GM12872 (cell line): ENCODE data around the gene WDFY4.

ENCODE experiments used
- TF ChIP-seq, protein P1 (sequence below): IDR thresholded peaks from 3 replicates; pipeline ENCODE4 v1.5.1; 2011; ENCODE audit warnings: low read depth, mild to moderate bottlenecking, low read length, moderate library complexity; ENCODE audit not compliant: insufficient read depth

The WDFY4 gene

DNA sequence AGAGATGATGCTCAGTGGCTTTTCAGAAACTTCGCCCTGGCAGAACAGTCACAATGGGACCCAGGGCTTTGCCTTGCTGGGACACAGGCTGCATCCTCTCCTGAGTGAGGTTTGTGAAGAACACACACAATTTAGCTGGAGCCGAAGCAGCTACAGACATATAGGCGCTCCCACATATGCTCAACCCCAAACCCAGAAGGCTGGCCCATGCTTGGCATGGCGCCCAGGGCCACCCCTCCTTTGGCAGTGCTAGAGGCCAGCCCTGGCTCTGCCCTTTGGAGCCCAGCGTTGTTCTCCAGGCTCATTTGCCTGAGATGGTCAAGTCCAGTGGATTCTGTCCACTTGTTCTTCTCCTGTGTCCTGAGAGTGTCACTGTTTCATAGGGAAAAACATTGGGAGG is 94.4 kb downstream of the WDFY4 start:
- TF ChIP-seq, protein P1, sequence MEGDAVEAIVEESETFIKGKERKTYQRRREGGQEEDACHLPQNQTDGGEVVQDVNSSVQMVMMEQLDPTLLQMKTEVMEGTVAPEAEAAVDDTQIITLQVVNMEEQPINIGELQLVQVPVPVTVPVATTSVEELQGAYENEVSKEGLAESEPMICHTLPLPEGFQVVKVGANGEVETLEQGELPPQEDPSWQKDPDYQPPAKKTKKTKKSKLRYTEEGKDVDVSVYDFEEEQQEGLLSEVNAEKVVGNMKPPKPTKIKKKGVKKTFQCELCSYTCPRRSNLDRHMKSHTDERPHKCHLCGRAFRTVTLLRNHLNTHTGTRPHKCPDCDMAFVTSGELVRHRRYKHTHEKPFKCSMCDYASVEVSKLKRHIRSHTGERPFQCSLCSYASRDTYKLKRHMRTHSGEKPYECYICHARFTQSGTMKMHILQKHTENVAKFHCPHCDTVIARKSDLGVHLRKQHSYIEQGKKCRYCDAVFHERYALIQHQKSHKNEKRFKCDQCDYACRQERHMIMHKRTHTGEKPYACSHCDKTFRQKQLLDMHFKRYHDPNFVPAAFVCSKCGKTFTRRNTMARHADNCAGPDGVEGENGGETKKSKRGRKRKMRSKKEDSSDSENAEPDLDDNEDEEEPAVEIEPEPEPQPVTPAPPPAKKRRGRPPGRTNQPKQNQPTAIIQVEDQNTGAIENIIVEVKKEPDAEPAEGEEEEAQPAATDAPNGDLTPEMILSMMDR = no peak

- TF ChIP-seq, protein P1 = no peak
These were observed 95.0 kb downstream of the WDFY4 start for GRCh38 chr10:48779546-48780152.

GRCh38 chr10:48780341-48780740 is 95.7 kb downstream of the WDFY4 start:
- TF ChIP-seq, protein P1 = no peak

DNA sequence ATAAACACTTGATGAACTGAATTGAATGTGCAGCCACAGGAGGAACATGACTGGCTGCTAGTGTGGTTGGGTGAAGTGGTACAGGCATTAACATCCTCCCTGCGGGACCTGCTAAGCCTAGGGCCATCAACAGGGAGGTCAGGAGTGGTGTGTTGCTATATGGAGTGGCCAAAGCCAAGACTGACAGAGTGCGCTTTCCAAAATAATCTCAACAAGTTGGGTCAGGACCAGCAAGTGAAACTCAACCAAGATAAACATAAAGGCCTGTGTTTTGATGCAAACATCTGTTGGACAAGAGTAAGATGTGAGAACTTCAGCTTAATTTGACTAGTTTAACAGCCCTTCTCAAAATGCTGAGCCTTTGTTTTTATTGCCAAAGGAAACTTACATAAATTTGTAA is 97.7 kb downstream of the WDFY4 start:
- TF ChIP-seq, protein P1 = no peak

DNA sequence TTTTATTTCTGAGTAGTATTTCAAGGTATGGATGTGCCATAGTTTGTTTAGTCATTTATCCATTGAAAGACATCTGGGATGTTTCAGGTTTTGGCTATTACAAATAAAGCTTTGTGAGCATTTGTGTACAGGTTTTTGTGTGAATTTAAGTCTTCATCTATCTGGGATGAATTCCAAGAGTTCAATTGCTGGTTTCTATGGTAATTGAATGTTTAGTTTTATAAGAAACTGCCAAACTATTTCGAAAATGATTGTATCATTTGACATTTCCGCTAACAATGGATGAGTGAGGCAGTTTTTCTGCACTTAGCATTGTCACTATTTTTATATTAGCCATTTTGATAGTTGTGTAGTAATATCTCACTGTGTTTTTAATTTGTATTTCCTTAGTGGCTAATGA is 99.4 kb downstream of the WDFY4 start:
- TF ChIP-seq, protein P1 = no peak

DNA sequence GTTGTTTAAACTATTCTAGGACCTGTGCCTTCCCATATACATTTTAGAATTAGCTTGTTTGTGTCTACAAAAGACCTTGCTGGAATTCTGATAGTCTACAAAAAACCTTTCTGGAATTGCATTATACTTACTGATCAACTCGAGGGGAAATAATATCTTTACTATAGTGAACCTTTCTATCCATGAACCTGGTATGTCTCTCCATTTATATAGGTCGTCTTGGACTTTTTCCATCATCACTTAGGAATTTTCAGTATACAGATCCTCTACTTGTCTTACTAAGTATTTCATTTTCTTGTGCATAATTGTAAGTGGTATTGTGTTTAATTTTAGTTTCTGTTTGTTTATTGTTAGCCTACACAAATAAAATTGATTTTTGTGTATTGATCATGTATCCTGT is 101.1 kb downstream of the WDFY4 start:
- TF ChIP-seq, protein P1 = no peak

- TF ChIP-seq, protein P1 = no peak
These were observed 102.1 kb downstream of the WDFY4 start for GRCh38 chr10:48786606-48787282.
